Measurements from ENCODE around the gene DHX57.

The DHX57 gene

DNA sequence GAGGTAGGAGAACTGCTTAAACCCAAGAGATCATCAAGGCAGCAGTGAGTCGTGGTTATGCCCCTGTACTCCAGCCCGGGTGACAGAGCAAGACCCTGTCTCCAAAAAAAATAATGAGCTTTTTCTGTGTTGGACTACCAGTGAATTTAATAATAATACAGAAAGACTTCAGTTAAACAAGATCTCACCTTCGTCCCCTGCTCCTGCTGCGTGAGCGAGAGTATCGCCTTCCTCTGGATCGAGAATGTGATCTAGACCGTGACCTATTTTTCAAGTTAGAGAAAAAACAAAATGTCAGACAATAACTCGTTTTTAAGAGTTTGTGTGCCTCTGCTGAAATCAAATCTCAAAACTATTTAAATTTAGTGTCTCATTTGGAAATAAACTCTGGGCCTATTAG is 127.3 kb downstream of the DHX57 start:
- no peak for DNase-seq

DNA sequence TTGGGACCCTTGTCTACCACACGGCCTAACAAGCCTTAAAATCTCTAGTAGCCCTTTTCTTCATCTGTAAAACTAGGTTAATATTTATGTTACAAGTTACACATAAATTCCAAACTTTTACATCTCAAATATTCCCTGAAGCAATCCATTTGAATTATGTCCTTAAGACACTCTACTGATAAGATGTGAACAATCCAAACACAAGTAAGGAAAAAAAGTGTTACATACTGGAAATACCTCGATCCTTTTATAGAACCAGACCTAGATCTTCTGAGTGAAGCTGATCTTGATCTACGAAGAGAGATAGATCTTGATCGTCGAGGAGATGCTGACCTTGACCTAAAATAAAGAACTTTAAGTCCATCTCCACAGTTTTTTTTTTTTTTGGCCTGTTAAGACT is 127.9 kb downstream of the DHX57 start:
- no peak for DNase-seq
